ENCODE data around the gene SETDB1. TPM values are rescaled to one million over a fixed set of nuclear protein-coding genes. Genes with fewer than 3 reads are reported as not detected.
A peak's percentile ranks its signal among the peaks of the same experiment; 100 is the strongest.

The SETDB1 gene
- total and polyA plus RNA-seq, 7 experiments from 2014 or later = 13.4 to 94.9 (median 57.4) TPM

DNA sequence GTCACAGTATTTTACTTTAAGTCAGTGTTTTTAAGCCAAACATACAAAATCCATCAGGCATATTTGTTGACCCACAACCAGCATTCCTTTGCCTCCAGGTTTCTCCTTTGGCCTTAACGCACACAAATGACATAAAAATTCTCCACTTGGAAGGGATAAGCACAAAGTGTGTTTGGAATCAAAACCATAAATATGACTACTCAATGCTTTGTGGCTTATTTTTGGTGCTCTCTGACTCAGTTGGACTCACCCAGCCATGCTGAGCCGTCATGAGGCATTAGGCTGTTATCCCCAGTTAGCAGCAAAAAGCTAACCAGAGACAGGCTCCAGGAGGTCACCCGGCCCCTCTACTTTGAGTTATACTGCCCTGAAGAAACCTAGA lies 83.0 kb downstream of the SETDB1 start:
- peak overlapping the region; percentile 92 to 99 (median 97) for H3K27ac Mint-ChIP-seq
- POLR2A ChIA-PET = interaction anchor here (0.7 to 3.2 kb wide), 4 partner anchors 33 to 380 kb away, joined by 3 to 12 read pairs (median 4); partner anchors contain the start of genes ENSA and TNFAIP8L2
- H3K9me3 Mint-ChIP-seq = no peaks in the 10 kb centered on the region
- DNase-seq = no peak
- peak overlapping the region; percentile 96 for H3K27ac ChIP-seq (ENCODE audit: low read depth, low read length)
- peak overlapping the region; percentile 88 for H3K4me3 ChIP-seq (ENCODE audit: low read length)
- peak overlapping the region; percentile 91 to 100 (median 97) for H3K4me3 Mint-ChIP-seq
- peaks cover 52 to 85% (median 71%) of the 10 kb centered on the region in 7 donors for H3K4me1 Mint-ChIP-seq
- CTCF ChIA-PET = interaction anchor here (0.7 kb wide), 1 partner anchor 48 kb away, joined by 3 read pairs; no protein-coding TSS in a partner anchor
- H3K36me3 ChIP-seq (ENCODE audit: control insufficient read depth in 2 of 3, insufficient read depth in 3 of 3, low read length in 3 of 3) = peaks cover 0 to 8% (median 0%) of the 10 kb centered on the region in 3 experiments
- no peaks in the 10 kb centered on the region for H3K27me3 ChIP-seq (ENCODE audit: control insufficient read depth in 2 of 2, insufficient read depth in 2 of 2, low read length in 2 of 2)
- ATAC-seq = no peak
- H3K36me3 Mint-ChIP-seq = peaks cover 0 to 12% (median 0%) of the 10 kb centered on the region in 5 donors
- intact Hi-C loops (cut with micrococcal nuclease) = loop anchor here in 1 of 2 donors (5.0 to 10.0 kb wide), 5 partner anchors 148 to 742 kb away; partner anchors contain the start of genes APH1A, PSMD4 and TNFAIP8L2
- no peaks in the 10 kb centered on the region for H3K9me3 ChIP-seq (ENCODE audit: control insufficient read depth in 2 of 3, low read length in 3 of 3)
- peaks cover 32 to 43% of the 10 kb centered on the region in 2 donors for H3K4me1 ChIP-seq (ENCODE audit: control insufficient read depth in 2 of 2, insufficient read depth in 2 of 2, low read length in 2 of 2)
- H3K27me3 Mint-ChIP-seq = no peaks in the 10 kb centered on the region

DNA sequence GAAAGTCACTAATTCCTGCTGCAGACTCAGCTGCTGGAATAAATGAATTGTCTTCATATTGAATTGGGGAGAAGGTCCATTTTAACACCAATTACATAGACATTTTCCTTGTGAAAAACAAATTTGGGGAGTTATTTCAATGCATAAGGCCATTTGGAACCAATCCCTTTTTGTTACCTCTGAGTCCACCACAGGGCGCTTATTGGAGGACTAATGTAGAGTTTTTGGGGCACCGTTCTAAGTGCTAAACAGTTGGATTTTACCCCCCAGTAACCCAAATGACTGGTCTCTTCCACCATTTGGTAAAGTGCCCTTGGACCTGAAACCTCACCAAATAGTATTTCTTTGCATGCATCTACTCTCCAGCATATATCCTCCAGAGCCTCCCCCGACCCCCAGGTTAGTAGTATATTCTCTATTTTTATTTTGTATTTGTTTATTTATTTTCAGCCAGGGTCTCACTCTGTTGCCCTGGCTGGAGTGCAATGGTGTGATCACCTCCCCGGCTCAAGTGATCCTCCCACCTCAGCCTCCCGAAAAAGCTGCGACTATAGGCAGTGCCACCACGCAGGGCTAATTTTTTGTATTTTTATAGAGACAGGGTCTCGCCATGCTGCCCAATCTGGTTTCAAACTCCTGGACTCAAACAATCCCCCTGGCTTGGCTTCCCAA lies 83.6 kb downstream of the SETDB1 start:
- Mint-ChIP-seq H3K9me3 (no peaks in the 10 kb centered on the region), H3K27me3 (no peaks in the 10 kb centered on the region), H3K4me1 (peaks cover 51 to 87% (median 71%) of the 10 kb centered on the region in 7 donors), H3K27ac (peak overlapping the region in 8 of 9 donors; percentile 92 to 99 (median 98)), H3K4me3 (peak overlapping the region; percentile 91 to 100 (median 97)), H3K36me3 (peaks cover 0 to 12% (median 0%) of the 10 kb centered on the region in 5 donors)
- peak overlapping the region; percentile 96 for H3K27ac ChIP-seq (ENCODE audit: low read depth, low read length)
- CTCF ChIA-PET = interaction anchor here (0.7 kb wide), 1 partner anchor 48 kb away, joined by 3 read pairs; no protein-coding TSS in a partner anchor
- ATAC-seq (no peak), DNase-seq (no peak)
- intact Hi-C loops (cut with micrococcal nuclease) = loop anchor here in 1 of 2 donors (5.0 to 10.0 kb wide), 5 partner anchors 147 to 743 kb away; partner anchors contain the start of genes APH1A, PSMD4 and TNFAIP8L2
- peak overlapping the region; percentile 88 for H3K4me3 ChIP-seq (ENCODE audit: low read length)
- peaks cover 32 to 42% of the 10 kb centered on the region in 2 donors for H3K4me1 ChIP-seq (ENCODE audit: control insufficient read depth in 2 of 2, insufficient read depth in 2 of 2, low read length in 2 of 2)
- peaks cover 0 to 8% (median 0%) of the 10 kb centered on the region in 3 experiments for H3K36me3 ChIP-seq (ENCODE audit: control insufficient read depth in 2 of 3, insufficient read depth in 3 of 3, low read length in 3 of 3)
- no peaks in the 10 kb centered on the region for H3K9me3 ChIP-seq (ENCODE audit: control insufficient read depth in 2 of 3, low read length in 3 of 3)
- POLR2A ChIA-PET = interaction anchor here (0.7 to 3.2 kb wide), 6 partner anchors 10 to 381 kb away, joined by 3 to 12 read pairs (median 4); partner anchors contain the start of genes ENSA and TNFAIP8L2
- H3K27me3 ChIP-seq (ENCODE audit: control insufficient read depth in 2 of 2, insufficient read depth in 2 of 2, low read length in 2 of 2) = no peaks in the 10 kb centered on the region

DNA sequence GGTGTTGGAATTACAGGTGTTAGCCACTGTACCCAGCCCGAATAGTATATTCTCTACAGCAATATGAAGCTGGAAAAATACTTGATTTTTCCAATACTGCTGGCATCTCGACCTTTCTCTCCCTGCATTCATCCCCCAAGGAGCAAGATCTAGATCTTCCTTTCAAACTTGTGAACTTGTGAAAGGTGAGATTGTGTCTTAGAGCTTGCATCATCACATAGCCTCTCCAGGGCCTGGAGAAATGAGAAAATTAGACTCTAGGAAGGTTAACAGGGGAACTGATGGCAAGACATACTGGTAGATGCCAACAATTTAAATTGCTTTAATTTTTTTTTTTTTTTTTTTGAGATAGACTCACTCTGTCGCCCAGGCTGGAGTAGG lies 84.2 kb downstream of the SETDB1 start:
- Mint-ChIP-seq H3K36me3 (peaks cover 0 to 12% (median 0%) of the 10 kb centered on the region in 5 donors), H3K4me3 (peak overlapping the region; percentile 12 to 100 (median 86)), H3K27ac (peak overlapping the region in 5 of 9 donors; percentile 30 to 99 (median 34)), H3K9me3 (no peaks in the 10 kb centered on the region), H3K27me3 (no peaks in the 10 kb centered on the region), H3K4me1 (peaks cover 45 to 87% (median 71%) of the 10 kb centered on the region in 7 donors)
- ATAC-seq (no peak), DNase-seq (no peak)
- ChIA-PET CTCF (no interaction called here), POLR2A (interaction anchor here (1.0 to 3.2 kb wide), 4 partner anchors 10 to 147 kb away, joined by 3 to 12 read pairs (median 4); partner anchors contain the start of gene TNFAIP8L2)
- Histone ChIP-seq H3K36me3 (ENCODE audit: control insufficient read depth in 2 of 3, insufficient read depth in 3 of 3, low read length in 3 of 3) (peaks cover 0 to 8% (median 0%) of the 10 kb centered on the region in 3 experiments), H3K27me3 (ENCODE audit: control insufficient read depth in 2 of 2, insufficient read depth in 2 of 2, low read length in 2 of 2) (no peaks in the 10 kb centered on the region), H3K9me3 (ENCODE audit: control insufficient read depth in 2 of 3, low read length in 3 of 3) (no peaks in the 10 kb centered on the region), H3K27ac (ENCODE audit: low read depth, low read length) (no peak overlapping the region), H3K4me1 (ENCODE audit: control insufficient read depth in 2 of 2, insufficient read depth in 2 of 2, low read length in 2 of 2) (peaks cover 32 to 42% of the 10 kb centered on the region in 2 donors), H3K4me3 (ENCODE audit: low read length) (no peak overlapping the region)
- intact Hi-C loops (cut with micrococcal nuclease) = no loop called here

DNA sequence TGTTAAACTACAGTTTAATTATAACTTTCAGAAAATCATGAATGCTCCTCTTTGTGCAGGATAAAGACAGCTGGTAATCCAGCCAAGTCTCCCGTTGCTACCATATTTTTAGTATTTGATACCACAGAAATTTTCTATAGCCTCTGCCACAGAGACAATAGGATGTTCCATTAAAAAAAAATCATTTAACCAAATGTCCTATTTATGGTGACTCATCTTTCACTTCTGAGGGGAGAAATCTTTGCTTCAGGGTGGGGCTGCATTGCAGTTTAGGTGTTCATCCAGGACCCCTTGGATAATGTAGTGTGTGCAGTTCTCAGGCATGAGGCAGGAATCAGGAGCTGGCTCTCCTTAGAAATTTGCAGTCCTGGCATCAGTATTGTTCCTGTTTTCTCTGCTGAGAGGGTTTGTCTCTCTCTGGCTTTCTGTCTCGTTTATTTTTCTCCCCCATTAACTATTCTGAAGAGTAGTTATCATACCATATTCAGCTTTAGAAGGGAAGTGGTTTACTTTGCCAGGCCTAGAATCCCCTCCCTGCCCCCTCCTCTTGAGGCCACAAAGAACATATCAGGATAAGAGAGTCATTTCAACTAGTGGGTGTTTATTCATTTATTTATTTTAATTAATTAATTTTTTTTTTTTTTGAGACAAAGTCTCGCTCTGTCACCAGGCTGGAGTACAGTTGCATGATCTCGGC lies 85.1 kb downstream of the SETDB1 start:
- Histone ChIP-seq H3K36me3 (ENCODE audit: control insufficient read depth in 2 of 3, insufficient read depth in 3 of 3, low read length in 3 of 3) (peaks cover 0 to 8% (median 0%) of the 10 kb centered on the region in 3 experiments), H3K4me1 (ENCODE audit: control insufficient read depth in 2 of 2, insufficient read depth in 2 of 2, low read length in 2 of 2) (peaks cover 30 to 42% of the 10 kb centered on the region in 2 donors), H3K27ac (ENCODE audit: low read depth, low read length) (no peak overlapping the region), H3K4me3 (ENCODE audit: low read length) (no peak overlapping the region), H3K27me3 (ENCODE audit: control insufficient read depth in 2 of 2, insufficient read depth in 2 of 2, low read length in 2 of 2) (no peaks in the 10 kb centered on the region), H3K9me3 (ENCODE audit: control insufficient read depth in 2 of 3, low read length in 3 of 3) (no peaks in the 10 kb centered on the region)
- ATAC-seq (no peak), DNase-seq (no peak)
- CTCF ChIA-PET = interaction anchor here (0.7 to 1.0 kb wide), 4 partner anchors 13 to 89 kb away, joined by 3 to 6 read pairs (median 4); no protein-coding TSS in a partner anchor
- Mint-ChIP-seq H3K27me3 (no peaks in the 10 kb centered on the region), H3K9me3 (no peaks in the 10 kb centered on the region), H3K27ac (peak overlapping the region in 8 of 9 donors; percentile 54 to 90 (median 74)), H3K4me3 (peak overlapping the region; percentile 29 to 97 (median 64)), H3K4me1 (peaks cover 39 to 77% (median 64%) of the 10 kb centered on the region in 7 donors), H3K36me3 (peaks cover 0 to 8% (median 0%) of the 10 kb centered on the region in 5 donors)
- intact Hi-C loops (cut with micrococcal nuclease) = no loop called here
- POLR2A ChIA-PET = interaction anchor here (0.6 to 3.2 kb wide), 9 partner anchors 9 to 146 kb away, joined by 3 to 12 read pairs (median 3); partner anchors contain the start of gene TNFAIP8L2

DNA sequence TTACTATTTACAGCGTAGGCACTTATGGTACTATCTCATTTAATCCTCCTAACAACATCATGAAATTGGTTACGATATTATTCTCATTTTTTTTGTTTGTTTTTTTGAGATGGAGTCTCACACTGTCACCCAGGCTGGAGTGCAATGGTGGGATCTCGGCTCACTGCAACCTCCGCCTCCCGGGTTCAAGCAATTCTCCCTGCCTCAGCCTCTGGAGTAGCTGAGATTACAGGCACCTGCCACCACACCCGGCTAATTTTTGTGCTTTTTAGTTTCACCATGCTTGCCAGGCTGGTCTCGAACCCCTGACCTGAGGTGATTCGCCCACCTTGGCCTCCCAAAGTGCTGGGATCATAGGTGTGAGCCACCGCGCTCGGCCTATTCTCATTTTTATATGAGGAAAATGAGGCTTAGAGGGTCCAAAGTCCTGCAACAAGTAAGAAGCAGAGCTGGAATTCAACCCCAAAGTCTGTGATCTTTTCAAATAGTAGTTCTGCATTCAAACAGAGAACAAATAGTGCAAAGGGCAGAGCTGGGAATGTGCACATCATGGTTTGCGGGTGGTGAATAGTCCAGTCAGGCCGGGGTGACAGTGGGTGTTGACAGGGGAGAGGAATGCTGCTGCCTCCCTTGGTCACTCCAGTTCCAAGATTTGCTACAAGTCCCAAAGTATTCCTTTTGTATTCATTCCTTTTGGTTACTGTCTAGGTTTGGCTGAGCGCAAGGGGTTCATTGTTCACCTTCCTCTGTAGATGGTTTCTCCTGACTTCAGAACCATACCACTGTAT lies 86.7 kb downstream of the SETDB1 start:
- H3K4me1 Mint-ChIP-seq = peaks cover 26 to 62% (median 50%) of the 10 kb centered on the region in 7 donors
- POLR2A ChIA-PET = interaction anchor here (1.2 to 1.9 kb wide), 3 partner anchors 13 to 43 kb away, joined by 3 to 12 read pairs (median 3); no protein-coding TSS in a partner anchor

More for the DNA sequence above, 86.7 kb downstream of the SETDB1 start:
- ATAC-seq = no peak
- Histone ChIP-seq H3K4me1 (ENCODE audit: control insufficient read depth in 2 of 2, insufficient read depth in 2 of 2, low read length in 2 of 2) (peaks cover 15 to 29% of the 10 kb centered on the region in 2 donors), H3K27me3 (ENCODE audit: control insufficient read depth in 2 of 2, insufficient read depth in 2 of 2, low read length in 2 of 2) (no peaks in the 10 kb centered on the region), H3K9me3 (ENCODE audit: control insufficient read depth in 2 of 3, low read length in 3 of 3) (no peaks in the 10 kb centered on the region), H3K36me3 (ENCODE audit: control insufficient read depth in 2 of 3, insufficient read depth in 3 of 3, low read length in 3 of 3) (peaks cover 0 to 10% (median 2%) of the 10 kb centered on the region in 3 experiments), H3K27ac (ENCODE audit: low read depth, low read length) (no peak overlapping the region), H3K4me3 (ENCODE audit: low read length) (no peak overlapping the region)
- Mint-ChIP-seq H3K9me3 (no peaks in the 10 kb centered on the region), H3K4me3 (peak overlapping the region in 4 of 10 donors; percentile 12 to 64 (median 44)), H3K27ac (peak overlapping the region in 6 of 9 donors; percentile 28 to 79 (median 60)), H3K36me3 (peaks cover 0 to 9% (median 0%) of the 10 kb centered on the region in 5 donors), H3K27me3 (no peaks in the 10 kb centered on the region)
- CTCF ChIA-PET = interaction anchor here (0.6 to 1.0 kb wide), 3 partner anchors 11 to 240 kb away, joined by 4 to 6 read pairs (median 6); no protein-coding TSS in a partner anchor
- intact Hi-C loops (cut with micrococcal nuclease) = no loop called here
- DNase-seq = no peak
